ENCODE results near the gene SLC22A5.

SLC22A5 gene

DNA sequence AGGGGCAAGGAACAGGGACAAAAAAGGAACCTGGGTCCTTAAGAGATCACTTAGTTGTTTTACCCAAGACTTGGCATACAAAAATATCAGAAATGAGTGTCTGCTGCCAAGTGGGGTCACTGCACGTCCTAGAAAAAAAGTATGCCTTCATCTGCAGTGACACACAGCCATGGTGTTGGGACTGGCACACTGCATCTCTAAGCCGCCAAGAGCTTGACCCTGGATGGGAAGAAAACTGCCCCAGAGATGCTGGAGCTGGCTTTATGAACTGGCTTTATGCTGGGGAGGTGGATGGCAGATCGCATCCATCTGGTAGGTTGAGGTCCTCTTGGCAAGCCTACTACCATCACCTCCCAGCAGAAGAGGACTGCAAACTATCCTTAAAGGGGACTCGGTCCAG, 69.4 kb downstream of the SLC22A5 start:
- Histone ChIP-seq H3K36me3 (ENCODE audit: control insufficient read depth, insufficient read depth, low read length) (no peaks in the 10 kb centered on the region), H3K4me1 (ENCODE audit: control insufficient read depth, insufficient read depth, low read length, poor library complexity, severe bottlenecking) (peaks cover 48% of the 10 kb centered on the region), H3K9me3 (ENCODE audit: control insufficient read depth, low read length) (no peaks in the 10 kb centered on the region), H3K27ac (ENCODE audit: low read depth, low read length, severe bottlenecking) (no peak overlapping the region), H3K4me3 (ENCODE audit: extremely low read depth, insufficient read depth, low read length, poor library complexity, severe bottlenecking) (no peak overlapping the region)
- WGBS, 2 experiments (ENCODE audit: insufficient coverage in 2 of 2), result 88 to 100% methylated on average over 2 to 4 of the region's 4 CpGs

GRCh38 chr5:132439521-132440089, 70.1 kb downstream of the SLC22A5 start:
- WGBS, 2 experiments (ENCODE audit: insufficient coverage in 2 of 2), result 91 to 100% methylated on average over 2 to 4 of the region's 7 CpGs
- Histone ChIP-seq H3K27ac (ENCODE audit: low read depth, low read length, severe bottlenecking) (no peak overlapping the region), H3K36me3 (ENCODE audit: control insufficient read depth, insufficient read depth, low read length) (no peaks in the 10 kb centered on the region), H3K9me3 (ENCODE audit: control insufficient read depth, low read length) (no peaks in the 10 kb centered on the region), H3K4me3 (ENCODE audit: extremely low read depth, insufficient read depth, low read length, poor library complexity, severe bottlenecking) (no peak overlapping the region), H3K4me1 (ENCODE audit: control insufficient read depth, insufficient read depth, low read length, poor library complexity, severe bottlenecking) (peaks cover 42% of the 10 kb centered on the region)

- no peak overlapping the region for H3K4me3 ChIP-seq (ENCODE audit: extremely low read depth, insufficient read depth, low read length, poor library complexity, severe bottlenecking)
- H3K9me3 ChIP-seq (ENCODE audit: control insufficient read depth, low read length), result no peaks in the 10 kb centered on the region
- H3K27ac ChIP-seq (ENCODE audit: low read depth, low read length, severe bottlenecking), result no peak overlapping the region
- no peaks in the 10 kb centered on the region for H3K36me3 ChIP-seq (ENCODE audit: control insufficient read depth, insufficient read depth, low read length)
- 85 to 86% methylated on average over 7 of the region's 7 CpGs for WGBS, 2 experiments (ENCODE audit: insufficient coverage in 2 of 2)
- peaks cover 12% of the 10 kb centered on the region for H3K4me1 ChIP-seq (ENCODE audit: control insufficient read depth, insufficient read depth, low read length, poor library complexity, severe bottlenecking)
These were observed 74.6 kb downstream of the SLC22A5 start for GRCh38 chr5:132444061-132444460.

Data from mesodermal cell (in vitro differentiated cells).